NCI-H1694 treated with DMSO at 0.1 percent for 48 hours (cell line): ENCODE measurements around the gene ATP6V0A1.
A peak's percentile ranks its signal among the peaks of the same experiment; 100 is the strongest.
"Not testable (repeated sequence)": the region's sequence is repeated elsewhere in the genome, so short reads cannot be mapped to it uniquely, and the experiment has no call there.

Experiments used
- DNase-seq: peaks from one replicate; lab custom pipeline; 2025; lab: John Stamatoyannopoulos, UW

Gene ATP6V0A1

DNA sequence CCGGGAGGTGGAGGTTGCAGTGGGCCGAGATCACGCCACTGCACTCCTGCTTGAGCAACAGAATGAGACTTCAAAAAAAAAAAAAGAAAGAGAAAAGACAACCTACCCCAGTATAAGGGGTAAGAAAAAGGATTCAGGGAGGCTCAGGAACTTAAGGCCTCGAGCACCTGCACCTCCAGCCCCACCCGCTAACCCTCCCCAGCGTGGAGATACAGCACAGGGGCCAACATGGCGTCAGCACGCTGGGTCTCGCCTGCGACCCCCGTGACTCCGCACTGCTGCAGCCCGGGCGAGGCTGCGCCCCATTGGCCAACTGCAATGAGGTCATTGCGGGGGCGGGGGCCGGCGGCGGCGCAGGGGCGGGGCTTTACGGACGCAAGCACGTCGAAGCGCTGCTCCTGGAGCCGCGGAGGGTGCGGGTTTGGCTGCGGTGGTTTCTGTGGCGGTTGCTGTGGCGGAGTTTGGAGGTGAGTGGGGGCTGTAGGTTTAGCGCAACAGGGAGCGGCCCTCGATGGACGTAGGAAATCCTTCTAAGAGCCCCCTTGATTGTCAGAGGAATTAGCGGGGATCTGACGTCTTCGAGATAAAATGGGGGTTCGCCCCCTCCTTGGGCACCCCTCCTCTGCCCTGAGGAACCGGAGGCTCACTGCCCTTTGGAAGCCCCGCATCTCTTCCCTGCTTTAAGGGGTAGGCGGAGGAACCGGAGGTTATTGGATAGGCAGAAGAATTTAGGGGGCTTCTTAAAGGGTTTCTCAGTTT is at the start of gene ATP6V0A1:
Gene ATP6V0A1, plus strand, starts transcription at position 382 of the 759 bp plus-strand sequence. CDS start 2,017 bp downstream, outside the sequence.
- DNase-seq = peak; percentile 81

GRCh38 chr17:42409523-42410318 is 49.0 kb upstream of the ATP6V0A1 start:
- DNase-seq = no peak

DNA sequence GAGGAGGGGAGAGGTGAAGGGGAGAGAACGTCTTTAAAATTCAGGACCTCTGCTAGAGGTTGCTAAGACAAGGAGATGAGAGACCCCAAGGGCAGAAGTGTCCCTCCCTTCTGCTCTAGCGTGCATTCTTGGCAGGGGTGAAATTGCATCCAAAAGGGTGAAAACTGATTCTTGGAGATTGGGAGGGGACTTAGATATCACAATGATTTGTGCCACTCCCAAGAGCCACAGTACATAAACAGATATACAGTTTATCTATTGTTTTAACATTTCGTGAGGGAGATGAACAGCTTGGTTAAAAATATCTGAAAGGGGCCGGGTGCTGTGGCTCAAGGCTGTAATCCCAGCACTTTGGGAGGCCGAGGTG is 48.4 kb upstream of the ATP6V0A1 start:
- no peak for DNase-seq

DNA sequence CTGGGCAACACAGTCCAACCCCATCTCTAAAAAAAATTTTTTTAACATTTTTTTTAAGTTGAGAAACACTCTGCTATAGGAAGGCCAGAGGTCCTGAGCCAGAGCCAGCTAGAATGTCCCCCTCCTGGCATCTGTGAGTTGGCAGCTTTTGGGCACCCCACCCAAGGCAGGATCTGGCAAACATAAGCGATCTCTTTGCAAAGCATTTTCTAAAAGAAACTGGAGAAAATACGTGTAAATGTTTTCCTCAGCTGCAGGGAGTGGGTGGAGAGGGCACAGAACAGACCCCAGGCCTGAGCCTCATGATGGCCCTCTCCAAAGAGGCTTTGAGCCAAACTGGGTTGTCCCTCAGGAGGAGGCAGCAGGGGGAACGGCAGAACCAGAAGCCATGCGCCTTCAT is 47.3 kb upstream of the ATP6V0A1 start:
- DNase-seq = no peak

DNA sequence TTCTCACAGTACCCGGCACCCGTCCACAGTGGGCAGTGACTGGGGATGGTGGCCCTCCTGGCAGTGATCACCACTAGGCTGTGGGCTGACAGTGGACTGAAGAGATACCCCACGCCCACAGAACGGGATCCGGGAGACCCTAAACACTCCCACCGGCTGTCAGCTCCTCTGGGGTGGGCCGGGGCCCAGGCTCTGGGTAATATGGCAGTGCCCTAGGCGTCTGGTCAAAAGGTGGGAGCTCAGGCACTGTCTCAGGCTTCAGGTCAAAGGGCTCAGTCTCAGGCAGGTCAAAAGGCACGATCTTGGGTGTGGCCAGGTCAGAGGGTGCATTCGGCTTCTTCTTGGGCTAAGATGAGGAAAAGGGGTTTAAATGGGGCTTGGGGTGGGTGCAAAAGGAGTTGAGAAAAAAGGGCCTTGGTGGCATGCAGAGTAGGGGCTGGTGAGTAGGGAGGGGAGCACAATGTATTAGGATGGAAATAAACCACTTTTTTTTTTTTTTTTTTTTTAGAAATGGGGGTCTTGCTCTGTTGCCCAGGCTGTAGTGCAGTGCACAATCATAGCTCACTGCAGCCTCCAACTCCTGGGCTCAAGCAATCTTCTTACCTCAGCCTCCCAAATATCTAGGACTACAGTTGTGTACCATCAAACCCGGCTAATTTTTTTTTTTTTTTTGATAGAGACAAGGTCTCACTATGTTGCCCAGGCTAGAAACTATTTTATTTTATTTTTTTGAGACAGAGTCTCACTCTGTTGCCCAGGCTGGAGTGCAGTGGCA is 46.6 kb upstream of the ATP6V0A1 start:
- DNase-seq = no peak

DNA sequence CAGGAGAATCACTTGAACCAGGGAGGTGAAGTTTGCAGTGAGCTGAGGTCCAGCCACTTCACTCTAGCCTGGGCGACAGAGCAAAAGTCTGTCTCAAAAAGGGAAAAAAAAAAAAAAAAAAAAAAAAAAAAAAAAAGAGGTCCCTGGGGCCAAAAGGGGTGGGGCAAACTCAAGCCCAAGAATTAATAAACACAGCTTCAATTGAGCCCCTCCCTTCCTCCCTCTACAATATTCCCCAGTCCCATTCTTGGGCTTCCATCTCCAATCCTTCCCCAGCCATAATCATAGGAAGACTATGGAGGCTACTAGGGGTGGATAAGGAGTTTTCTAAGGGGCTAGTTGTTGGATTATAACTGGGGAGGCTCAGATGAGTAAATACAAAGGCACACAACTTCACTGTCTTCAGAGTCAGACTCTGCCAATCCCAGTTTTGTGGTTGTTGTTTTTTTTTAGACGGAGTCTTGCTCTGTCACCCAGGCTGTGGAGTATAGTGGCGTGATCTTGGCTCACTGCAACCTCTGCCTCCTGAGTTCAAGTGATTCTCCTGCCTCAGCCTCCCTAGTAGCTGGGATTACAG is 45.1 kb upstream of the ATP6V0A1 start:
- DNase-seq = no peak

- no peak for DNase-seq
These were observed 43.8 kb upstream of the ATP6V0A1 start for GRCh38 chr17:42414704-42415409.

- DNase-seq = not testable (repeated sequence)
These were observed 40.7 kb upstream of the ATP6V0A1 start for GRCh38 chr17:42417981-42418380.

DNA sequence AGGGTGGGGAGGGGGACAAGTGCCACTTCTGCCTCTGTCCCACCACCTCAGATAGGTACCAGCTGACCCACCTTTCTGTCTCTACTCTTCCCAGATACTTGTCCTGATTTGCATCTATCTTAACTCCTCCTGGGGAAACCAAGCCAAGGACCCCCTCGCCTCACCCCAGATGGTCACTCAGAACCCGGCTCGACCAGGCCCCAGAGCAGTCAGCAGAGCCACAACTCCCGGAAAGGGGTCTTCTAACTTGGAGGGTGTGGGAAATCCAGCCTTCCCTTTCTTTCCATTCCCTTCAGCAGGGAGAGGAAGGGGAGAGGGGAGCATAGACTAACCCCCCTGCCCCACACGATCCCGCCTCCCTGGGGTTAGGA is 37.6 kb upstream of the ATP6V0A1 start:
- DNase-seq = no peak

GRCh38 chr17:42421507-42422338 is 37.0 kb upstream of the ATP6V0A1 start:
- no peak for DNase-seq

DNA sequence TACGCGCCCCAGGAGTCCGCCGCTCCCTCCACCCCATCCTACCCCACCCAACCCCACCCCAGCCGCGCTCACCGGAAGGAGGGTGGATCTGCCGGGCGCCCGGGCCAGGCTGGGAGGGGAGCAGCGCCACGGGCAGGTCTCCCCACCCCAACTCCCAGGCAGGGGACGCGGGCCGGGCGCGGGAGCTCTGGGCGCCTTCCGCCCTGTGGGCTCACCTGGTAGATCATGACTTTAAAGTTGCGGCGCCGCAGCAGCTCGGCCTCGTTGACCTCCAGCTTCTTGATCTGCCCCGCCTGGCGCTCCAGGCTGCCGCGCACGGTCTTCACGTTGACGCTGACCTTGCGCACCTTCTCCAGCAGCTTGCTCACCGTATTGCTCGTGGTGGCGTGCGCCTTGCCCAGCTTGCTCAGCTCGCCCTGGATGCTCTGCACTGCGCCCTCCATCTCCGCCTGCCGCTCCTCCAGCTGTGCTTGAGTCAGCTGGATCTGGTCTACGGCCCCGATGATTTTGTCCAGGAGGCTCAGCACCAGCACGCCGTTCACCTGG is 36.2 kb upstream of the ATP6V0A1 start:
- peak; percentile 28 for DNase-seq

GRCh38 chr17:42422958-42423712 is 35.5 kb upstream of the ATP6V0A1 start, which contains the start of gene CAVIN1:
CAVIN1 (minus strand) TSS chr17:42423256; CDS start chr17:42423097, 159 bp downstream.
- peak; percentile 43 for DNase-seq

DNA sequence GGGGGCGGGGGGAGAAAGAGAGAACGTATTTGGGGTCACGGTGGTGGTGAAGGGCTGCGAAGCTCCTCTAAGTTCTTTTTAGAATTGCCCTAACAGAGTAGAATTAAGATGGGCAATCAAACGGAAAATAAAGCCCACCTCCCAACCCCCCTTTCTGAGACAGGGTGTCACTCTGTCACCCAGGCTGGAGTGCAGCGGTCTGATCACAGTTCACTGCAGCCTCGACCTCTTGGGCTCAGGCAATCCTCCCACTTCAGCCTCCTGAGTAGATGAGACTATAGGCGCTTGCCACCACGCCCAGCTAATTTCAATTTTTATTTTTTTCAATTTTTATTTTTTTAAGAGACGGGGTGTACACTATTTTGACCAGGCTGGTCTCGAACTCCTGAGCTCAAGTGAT is 34.9 kb upstream of the ATP6V0A1 start:
- DNase-seq = no peak

- no peak for DNase-seq
These were observed 33.6 kb upstream of the ATP6V0A1 start for GRCh38 chr17:42424991-42425610.

DNA sequence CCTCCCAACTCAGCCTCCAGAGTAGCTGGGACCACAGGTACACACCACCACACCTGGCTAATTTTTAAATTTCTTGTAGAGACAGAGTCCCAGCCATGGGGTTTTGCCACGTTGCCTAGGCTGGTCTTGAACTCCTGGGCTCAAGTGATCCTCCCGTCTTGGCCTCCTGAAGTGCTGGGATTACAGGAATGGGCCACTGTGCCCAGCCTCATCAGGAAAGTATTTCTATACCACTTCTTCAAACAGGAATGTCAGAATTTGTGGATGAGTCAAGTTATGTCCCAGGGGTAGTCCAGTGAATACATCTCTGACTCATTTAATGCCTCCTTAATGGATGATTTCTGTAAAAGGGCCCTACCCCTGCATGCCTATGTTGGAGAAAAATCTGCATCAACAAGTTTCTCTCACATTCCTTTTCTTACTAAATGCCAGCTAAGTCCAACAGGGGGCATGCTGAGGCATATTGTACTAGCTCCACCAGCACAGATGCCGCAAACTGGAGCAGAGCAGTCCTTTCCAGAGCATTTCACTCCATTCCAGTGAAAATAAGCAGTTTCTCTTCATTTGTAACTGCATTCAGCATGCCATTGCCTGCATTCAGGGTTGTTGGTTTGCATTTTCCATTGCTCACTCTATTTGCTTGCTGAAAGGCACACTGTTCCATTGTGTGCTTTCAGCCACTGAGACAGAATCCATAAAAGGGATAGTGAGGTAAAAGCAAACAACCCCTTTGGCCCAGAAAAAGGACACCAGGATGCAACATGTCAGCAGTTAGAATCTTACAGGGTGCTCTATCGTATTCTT is 30.3 kb upstream of the ATP6V0A1 start:
- DNase-seq = peak; percentile 80

DNA sequence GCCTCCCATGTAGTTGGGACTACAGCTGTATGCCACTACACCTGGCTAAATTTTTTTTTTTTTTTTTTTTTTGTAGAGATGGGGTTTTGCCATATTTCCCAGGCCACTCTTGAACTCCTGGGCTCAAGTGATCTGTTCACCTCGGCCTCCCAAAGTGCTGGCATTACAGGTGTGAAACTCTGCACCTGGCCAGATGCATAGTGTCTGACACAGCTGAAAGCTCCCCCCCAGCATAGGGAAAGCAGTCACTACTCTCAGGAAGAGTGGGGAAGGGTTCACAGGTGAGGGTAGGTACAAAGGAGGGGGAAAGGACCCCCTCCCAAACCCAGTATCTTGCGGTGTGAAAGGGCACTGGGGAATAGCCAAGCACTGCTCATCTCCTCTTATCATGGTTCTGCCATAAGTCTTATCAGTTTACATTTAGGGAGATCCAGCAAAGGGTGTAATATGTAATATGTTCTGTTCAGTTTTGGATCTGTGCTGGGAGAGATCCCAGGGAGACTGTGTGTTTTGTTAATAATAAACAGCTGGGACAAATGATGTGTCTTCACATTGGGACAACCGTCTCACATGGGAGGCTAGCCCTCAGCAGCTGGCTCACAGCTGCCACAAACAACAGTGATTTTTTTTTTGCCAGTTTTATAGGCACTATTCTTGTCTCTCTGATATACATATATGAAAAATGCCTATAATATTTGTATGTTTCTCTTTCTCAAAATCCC is 28.8 kb upstream of the ATP6V0A1 start:
- DNase-seq = no peak

DNA sequence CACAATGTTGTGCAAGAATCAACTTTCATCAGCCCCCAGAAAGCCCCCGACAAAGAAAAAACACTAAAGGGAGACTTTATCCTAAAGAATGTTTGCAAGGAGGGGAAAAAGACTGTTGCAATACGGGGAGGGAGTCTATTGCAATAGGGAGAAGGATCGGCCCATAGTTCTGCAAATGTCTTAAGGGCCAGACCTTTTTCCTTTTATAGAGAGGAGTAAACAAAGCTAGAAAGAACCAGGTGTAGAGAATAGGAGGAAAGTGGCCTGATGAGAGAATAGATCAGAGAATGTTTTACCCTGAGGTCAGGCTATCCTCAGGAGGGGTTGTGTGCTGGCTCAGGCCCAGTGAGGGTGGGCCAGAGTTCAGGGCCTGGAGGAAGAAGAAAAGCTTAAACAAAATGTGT is 26.9 kb upstream of the ATP6V0A1 start:
- DNase-seq = no peak

DNA sequence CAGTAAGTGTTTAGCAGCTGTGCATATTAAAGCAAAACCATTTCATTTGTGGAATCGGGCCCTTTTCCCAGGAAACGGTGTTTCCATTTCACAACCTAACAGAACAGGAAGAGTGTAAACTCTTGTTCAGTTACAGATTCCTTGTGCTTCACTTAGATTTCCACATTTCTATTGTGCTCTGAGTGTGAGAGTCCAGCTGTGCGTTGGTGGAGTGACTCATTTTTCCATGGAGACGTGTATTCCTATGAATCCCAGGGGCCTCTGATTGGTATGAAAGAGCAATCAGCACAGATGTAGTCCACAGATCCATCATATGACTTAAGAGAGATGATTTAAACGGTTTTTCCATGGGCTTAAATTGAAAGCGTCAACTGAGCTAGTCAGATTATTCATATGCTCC is 22.3 kb upstream of the ATP6V0A1 start:
- no peak for DNase-seq
